Activated T-cell treated with anti-CD3 and anti-CD28 coated beads for 48 hours (primary cell): ENCODE measurements around the gene MESD.

Source experiments
- DNase-seq: peaks from one replicate; pipeline ENCODE4 v3.0.0-alpha.2; 2020; ENCODE audit warnings: low read depth

MESD gene

GRCh38 chr15:81015621-81016488 lies 26.2 kb upstream of the MESD start:
- no peak for DNase-seq

DNA sequence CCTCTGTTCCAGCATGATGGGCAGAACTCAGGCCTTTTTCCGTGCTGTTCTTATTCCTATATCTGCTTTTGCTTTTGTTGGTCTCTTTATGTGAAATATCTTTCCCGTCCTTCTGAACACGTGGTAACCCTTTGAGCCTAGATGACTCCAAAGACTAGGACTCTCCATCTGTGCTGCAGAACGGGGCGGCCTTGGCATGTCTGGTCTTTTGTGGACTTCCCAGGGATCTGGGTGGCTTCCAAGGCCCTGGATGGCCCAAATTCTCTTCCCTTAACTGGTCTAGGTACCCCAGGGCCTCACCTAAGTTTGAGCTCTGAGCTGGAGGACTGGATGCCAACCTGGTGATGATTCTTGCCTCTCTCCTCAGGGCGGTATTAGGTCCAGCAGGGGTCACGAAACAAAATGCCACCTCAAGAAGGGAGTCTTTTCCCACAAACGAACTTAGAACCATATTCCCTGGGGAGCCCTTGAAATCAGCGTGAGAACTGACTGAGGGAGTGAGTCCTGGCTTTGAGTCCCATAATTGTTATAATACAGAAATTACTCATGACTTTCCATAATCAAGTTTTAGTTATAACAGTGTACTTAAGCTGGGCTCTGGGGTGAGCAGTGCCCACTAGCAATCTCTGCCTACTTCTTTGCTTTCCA lies 25.0 kb upstream of the MESD start:
- no peak for DNase-seq

DNA sequence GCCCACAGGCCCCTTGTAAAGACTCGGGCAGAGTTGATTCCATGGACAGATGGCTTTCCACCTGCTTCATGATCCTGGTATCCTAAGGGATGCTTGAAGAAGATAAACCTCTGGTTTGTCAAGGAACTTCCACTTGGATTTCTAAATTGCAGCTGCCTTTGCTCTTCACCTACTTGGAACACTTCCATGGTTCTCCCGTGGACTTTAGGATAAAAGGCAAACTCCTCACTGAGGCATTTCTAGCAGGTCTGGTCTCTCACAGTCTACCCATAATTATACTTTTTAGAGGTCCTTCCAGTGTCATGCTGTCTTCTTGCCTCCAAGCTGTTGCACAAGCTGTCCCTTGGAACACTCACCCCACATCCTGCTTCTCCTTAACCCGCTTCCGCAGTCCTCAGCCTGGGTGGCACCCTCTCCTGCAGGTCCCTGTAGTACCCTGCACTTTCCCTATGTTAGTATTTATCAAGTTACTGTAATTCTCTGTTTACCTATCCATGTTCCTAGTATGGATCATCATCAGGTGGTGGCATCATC lies 23.8 kb upstream of the MESD start:
- DNase-seq: no peak

DNA sequence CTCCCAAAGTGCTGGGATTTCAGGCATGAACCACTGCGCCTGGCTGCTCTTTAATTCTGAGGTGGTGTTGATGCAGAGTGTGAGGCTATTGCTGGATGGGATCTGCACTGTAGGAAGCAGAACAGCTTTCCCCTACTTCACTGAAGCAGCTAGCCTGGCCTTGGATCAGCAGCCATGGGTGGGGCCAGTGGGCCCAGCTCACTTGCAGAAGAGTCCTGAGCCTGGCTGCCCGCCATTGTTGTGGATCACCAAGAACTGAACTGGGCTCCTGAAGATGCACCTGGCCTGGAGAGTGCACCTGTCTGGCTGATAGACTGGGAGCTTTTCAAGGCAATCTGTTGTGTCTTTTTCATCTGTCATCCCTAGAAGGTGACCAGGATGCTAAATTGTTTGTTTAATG lies 23.0 kb upstream of the MESD start:
- no peak for DNase-seq

DNA sequence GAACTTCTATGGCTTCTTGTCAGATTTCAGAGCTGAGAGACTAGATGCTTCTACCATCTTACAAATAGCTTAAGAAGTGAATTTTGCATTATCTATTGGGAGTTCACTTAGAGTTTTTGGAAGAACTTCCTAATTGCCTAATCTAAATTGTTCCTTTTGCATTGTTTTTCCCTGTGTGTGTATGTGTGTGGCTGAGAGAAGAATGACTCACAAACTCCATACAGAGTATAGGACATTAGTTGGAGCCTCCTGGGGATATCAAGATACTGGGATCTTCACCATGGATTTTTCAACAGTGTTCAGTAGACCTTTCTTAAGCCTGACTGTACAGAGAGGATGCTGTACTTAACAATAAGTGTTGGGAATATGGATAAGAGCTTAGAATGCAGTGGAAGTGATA lies 22.0 kb upstream of the MESD start:
- DNase-seq: no peak

DNA sequence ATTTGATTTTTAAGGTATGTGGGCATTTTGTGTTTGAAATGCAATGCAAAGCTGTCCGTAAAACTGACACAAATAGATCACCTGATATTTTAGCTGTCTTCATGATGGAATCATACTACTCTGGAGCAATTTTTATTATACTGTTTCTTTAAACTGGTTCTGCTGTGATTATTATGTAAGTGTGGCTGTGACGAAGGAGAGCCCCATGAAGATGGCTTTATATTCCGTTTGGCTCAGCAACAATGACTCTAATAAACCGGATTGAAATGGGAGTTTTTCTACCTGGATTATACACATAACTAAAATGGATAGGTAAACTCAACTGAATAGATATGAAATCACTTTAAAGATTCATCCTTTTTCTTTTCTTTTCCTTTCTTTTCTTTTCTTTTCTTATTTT lies 20.5 kb upstream of the MESD start:
- no peak for DNase-seq

DNA sequence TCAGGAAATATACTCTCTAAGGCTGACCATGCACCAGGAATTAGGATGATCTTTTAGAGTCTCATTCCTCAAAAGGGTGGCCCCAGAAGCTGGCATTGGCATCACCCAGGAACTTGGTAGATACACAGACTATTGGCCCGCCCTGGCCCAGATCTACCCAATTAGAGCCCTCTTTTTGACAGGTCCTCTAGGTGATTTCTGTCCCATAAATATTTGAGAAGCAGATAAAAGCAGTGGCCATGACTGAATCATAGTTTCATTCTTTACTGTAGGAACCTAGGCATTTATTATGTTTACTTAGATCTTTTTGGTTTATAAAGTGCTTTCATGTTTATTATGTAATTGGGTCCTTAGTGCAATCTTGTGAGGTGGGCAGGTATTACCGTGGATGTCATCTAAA lies 18.7 kb upstream of the MESD start:
- DNase-seq: no peak

DNA sequence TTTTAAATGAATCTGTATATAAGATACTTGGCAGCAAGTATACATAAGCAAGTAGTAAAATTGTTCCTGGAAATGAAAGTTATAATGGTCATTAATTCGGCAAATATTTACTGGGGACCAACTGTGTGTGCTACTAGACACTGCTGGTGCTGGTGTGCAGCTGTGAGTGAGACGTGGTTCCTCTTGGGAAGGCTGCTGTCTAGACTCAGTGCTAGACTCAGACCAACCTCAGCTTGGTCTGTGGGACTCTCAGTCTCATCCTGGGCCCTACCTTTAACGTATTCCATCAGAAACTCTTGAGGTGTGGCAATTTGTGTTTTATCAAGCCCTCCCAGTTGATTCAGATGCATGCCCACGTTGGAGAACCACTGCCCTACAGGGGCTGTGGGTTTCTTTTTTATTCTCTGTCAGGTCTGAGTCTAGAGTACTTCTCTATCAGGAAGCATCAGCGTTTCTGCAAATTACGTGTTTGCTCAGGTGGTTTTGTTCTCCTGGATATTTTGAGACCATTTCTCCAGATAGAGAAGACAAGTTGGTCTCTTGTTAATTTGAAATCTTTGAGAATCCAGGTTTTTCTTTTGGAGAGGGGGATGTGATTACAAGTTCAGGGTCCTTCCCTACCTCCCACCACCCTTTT lies 17.9 kb upstream of the MESD start:
- DNase-seq: no peak

DNA sequence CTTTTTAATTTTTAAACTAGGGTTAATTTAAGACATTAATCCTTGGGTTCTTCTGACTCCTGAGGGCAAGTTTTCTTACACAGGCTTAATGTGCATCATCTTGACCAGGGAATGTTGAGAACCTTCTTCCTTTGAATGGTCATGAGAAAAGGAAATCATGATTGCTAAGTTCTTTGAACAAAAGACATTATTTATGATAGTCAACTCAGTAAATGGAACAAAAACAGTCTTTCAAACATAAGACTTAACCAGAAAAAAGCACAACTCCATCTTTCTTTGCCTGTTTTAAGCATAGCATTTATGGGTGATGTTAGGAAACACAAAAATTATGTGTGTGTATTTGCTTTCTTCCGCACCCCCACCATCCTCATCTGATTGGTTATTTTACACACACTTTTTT lies 16.5 kb upstream of the MESD start:
- no peak for DNase-seq

DNA sequence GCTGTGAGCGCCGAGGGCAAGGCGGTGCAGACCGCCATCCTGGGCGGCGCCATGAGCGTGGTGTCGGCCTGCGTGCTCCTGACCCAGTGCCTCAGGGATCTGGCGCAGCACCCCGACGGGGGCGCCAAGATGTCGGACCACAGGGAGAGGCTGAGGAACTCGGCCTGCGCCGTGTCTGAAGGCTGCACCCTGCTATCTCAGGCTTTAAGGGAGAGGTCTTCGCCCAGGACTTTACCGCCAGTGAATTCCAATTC lies 13.4 kb upstream of the MESD start:
- DNase-seq: no peak

- no peak for DNase-seq
Observed at GRCh38 chr15:81002331-81003096, 12.9 kb upstream of the MESD start.

- DNase-seq: no peak
Observed at GRCh38 chr15:81002009-81002330, 12.4 kb upstream of the MESD start.

GRCh38 chr15:81001152-81002008 lies 11.8 kb upstream of the MESD start:
- peak; percentile 49 for DNase-seq

- peak; percentile 83 for DNase-seq
Observed at GRCh38 chr15:81000624-81001151, 11.1 kb upstream of the MESD start, which contains the start of gene TLNRD1. TSS of gene TLNRD1 (plus strand) at chr15:81000923. CDS start at chr15:81002272, 1,349 bp downstream.

GRCh38 chr15:81000144-81000623 lies 10.6 kb upstream of the MESD start:
- no peak for DNase-seq

GRCh38 chr15:80999623-81000036 lies 10.0 kb upstream of the MESD start:
- no peak for DNase-seq

DNA sequence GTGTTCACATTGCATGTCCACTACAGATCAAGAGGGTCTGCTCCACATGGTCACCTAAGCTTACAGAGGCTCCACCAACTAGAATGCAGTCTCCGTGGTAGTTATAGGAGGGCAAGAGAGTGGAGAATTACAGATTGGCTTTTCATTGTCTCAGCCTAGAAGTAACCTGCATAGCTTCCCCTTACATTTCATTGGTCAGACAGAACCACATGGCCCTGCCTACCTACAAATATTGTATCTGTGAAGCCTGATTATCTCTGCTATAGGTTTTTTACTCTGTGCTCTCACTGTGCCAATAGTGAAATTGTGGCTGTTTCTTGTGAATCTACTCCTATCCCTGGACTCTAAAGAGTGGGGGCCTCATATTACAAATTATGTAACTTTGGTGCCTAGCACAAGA lies 8.6 kb upstream of the MESD start:
- DNase-seq: no peak

GRCh38 chr15:80997692-80998091 lies 8.1 kb upstream of the MESD start:
- no peak for DNase-seq

DNA sequence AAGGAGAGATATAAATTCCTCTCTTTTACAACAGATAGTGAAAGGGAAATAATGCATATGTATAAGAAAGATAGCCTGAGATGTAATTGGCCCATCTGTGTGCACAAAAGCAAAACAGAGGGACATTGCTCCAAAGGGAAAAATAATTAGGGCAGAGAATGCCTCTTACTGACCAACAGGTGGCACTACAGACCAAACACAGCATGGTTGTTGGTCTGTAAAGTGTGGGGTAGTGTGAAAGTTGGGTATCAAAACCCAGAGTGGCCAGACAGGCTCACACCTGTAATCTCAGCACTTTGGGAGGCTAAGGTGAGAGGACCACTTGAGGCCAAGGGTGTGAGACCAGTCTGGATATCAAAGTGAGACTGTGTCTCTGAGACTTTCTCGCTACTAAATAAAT lies 6.6 kb upstream of the MESD start:
- DNase-seq: no peak

DNA sequence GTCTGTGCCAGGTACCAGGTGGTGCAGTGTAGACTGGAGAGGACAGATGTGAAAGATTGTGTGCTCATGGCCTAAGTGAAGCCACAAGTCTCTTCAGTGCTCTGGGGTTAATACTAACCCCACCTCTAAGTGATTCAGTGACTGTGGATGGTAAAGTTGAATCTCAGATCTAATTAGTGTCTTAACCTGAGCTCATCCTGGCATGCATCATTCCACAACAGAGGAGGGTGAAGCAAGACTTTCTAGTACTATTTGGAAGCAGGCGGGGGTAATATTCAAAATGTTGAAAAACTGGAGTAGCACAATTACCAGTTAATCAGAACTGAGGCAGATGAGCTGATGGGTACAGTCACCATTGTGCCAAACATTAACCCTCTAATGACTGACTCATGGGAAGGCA lies 2.8 kb upstream of the MESD start:
- DNase-seq: no peak

- no peak for DNase-seq
Observed at GRCh38 chr15:80992006-80992405, 2.4 kb upstream of the MESD start.
